DND-41 (cell line): ENCODE results near the gene KERA.

ENCODE experiments used
- ATAC-seq: fragments of 200-7000 bp; cut with Tn5 transposase; 3 replicates; pipeline ENCODE4 v1.9.1; 2021; ENCODE audit warnings: low read depth; ENCODE audit not compliant: insufficient read depth
- DNase-seq: peaks from one replicate; pipeline ENCODE4 v3.0.0-alpha.2; 2020
- H2AFZ ChIP-seq: 2 replicates; pipeline ENCODE4 v1.6.0; 2012; ENCODE audit warnings: low read depth, low read length
- H3K27ac ChIP-seq: 2 replicates; pipeline ENCODE4 v1.5.1; 2012; ENCODE audit warnings: low read length, inconsistent platforms
- H3K27me3 ChIP-seq: fragments of 200-600 bp; sonication (generic); 2 replicates; pipeline ENCODE4 v1.6.0; 2012; ENCODE audit warnings: low read length, mild to moderate bottlenecking, inconsistent platforms; ENCODE audit not compliant: insufficient read depth, poor library complexity
- H3K36me3 ChIP-seq: 2 replicates; pipeline ENCODE4 v1.5.1; 2012; ENCODE audit warnings: low read length, inconsistent platforms; ENCODE audit not compliant: insufficient read depth
- H3K4me1 ChIP-seq: 2 replicates; pipeline ENCODE4 v1.5.1; 2012; ENCODE audit warnings: mild to moderate bottlenecking, low read length; ENCODE audit not compliant: insufficient read depth
- H3K4me2 ChIP-seq: 2 replicates; pipeline ENCODE4 v1.6.0; 2012; ENCODE audit warnings: mild to moderate bottlenecking, moderate library complexity, low read length, inconsistent platforms; ENCODE audit not compliant: insufficient read depth
- H3K4me3 ChIP-seq, 2 experiments: fragments of 200-600 bp in 1 of 2; shearing (Covaris generic) in 1 of 2; 2 replicates each; pipeline ENCODE4 v1.5.1; 2012 to 2016; ENCODE audit warnings: inconsistent platforms in 2 of 2, low read length in 2 of 2, mild to moderate bottlenecking in 2 of 2, low read depth in 1 of 2, moderate library complexity in 1 of 2
- H3K79me2 ChIP-seq: 2 replicates; pipeline ENCODE4 v1.6.0; 2012; ENCODE audit warnings: low read length, inconsistent platforms; ENCODE audit not compliant: insufficient read depth
- H3K9ac ChIP-seq: 2 replicates; pipeline ENCODE4 v1.6.0; 2012; ENCODE audit warnings: low read depth, mild to moderate bottlenecking, inconsistent platforms, low read length, moderate library complexity
- H3K9me3 ChIP-seq: 2 replicates; pipeline ENCODE4 v1.5.1; 2012; ENCODE audit warnings: low read length, moderate library complexity, mild to moderate bottlenecking, inconsistent platforms; ENCODE audit not compliant: insufficient read depth, severe bottlenecking
- H4K20me1 ChIP-seq: 2 replicates; pipeline ENCODE4 v1.6.0; 2012; ENCODE audit warnings: low read length; ENCODE audit not compliant: insufficient read depth
- EZH2 ChIP-seq: IDR thresholded peaks from 3 replicates; pipeline ENCODE4 v1.6.1; 2012; ENCODE audit warnings: borderline replicate concordance, low read depth, mild to moderate bottlenecking, moderate library complexity, low read length, inconsistent platforms; ENCODE audit not compliant: severe bottlenecking
- TF ChIP-seq, protein P1 (sequence below): IDR thresholded peaks from 2 replicates; pipeline ENCODE4 v1.5.1; 2012; ENCODE audit warnings: borderline replicate concordance, low read length, moderate library complexity, mild to moderate bottlenecking; ENCODE audit not compliant: poor library complexity, severe bottlenecking; ENCODE audit errors: extremely low read depth

Gene KERA

DNA sequence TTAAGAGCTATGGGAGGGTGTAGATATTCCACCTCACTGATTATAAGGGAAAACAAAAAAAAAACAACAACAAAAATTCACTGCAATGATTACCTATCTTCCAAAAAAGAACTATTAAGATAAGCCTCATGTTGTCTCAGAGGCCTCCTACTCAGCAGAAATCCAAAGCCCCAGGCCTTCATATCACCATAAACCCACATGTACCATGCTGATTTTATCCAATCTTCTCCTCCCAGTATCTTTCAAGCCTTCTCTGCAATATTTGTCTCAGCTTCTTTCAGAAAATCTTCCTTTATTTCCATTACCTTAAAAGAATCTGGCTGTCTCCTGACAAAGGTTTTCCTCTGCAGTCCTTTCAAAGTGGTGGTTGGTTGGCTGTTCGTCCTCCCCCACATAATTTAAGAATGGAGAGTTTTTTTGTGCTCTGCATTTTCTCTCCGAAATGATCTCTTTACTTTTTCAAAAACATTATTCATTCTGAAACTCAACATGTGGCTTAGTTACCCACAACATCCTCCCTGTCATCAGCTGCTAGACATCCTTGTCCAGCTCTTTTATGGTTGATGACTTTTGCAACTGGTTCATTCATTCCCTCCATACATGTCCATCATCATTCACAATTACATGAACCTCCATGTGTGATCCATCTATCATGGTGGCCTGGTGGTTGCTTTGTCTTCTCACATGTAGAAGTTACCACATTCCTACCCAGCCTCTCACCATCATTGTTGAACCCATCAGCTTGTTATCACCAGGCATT, 50.1 kb downstream of the KERA start:
- H3K27ac ChIP-seq: no peak overlapping the region
- H4K20me1 ChIP-seq: no peaks in the 10 kb centered on the region
- no peak overlapping the region for H3K4me2 ChIP-seq
- H3K36me3 ChIP-seq: no peaks in the 10 kb centered on the region
- no peaks in the 10 kb centered on the region for H3K4me1 ChIP-seq
- no peak overlapping the region for H2AFZ ChIP-seq
- TF ChIP-seq, protein P1, sequence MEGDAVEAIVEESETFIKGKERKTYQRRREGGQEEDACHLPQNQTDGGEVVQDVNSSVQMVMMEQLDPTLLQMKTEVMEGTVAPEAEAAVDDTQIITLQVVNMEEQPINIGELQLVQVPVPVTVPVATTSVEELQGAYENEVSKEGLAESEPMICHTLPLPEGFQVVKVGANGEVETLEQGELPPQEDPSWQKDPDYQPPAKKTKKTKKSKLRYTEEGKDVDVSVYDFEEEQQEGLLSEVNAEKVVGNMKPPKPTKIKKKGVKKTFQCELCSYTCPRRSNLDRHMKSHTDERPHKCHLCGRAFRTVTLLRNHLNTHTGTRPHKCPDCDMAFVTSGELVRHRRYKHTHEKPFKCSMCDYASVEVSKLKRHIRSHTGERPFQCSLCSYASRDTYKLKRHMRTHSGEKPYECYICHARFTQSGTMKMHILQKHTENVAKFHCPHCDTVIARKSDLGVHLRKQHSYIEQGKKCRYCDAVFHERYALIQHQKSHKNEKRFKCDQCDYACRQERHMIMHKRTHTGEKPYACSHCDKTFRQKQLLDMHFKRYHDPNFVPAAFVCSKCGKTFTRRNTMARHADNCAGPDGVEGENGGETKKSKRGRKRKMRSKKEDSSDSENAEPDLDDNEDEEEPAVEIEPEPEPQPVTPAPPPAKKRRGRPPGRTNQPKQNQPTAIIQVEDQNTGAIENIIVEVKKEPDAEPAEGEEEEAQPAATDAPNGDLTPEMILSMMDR: no peak
- no peaks in the 10 kb centered on the region for H3K9me3 ChIP-seq
- no peak overlapping the region for H3K4me3 ChIP-seq
- H3K27me3 ChIP-seq: no peaks in the 10 kb centered on the region
- ATAC-seq (no peak), DNase-seq (no peak)
- H3K9ac ChIP-seq: no peak overlapping the region
- H3K79me2 ChIP-seq: no peaks in the 10 kb centered on the region

DNA sequence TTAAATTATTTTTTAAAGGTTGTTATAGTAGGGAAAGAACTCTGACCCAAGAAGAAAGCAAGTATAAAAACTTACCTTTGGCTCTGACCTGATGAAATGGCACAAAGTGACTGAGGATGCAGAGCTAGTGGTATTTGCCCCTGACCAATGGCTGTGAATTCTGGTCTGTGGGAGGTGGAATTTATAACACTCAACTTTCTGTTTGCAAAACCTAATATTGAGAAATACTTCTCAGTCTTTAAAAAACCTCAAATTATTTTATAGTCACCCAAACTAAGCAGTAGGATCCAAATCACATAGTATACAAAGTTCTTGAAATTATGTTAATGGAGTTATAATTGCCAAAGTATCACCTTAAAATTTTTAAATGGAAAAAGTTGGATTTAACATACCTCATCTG, 53.0 kb downstream of the KERA start, which contains the start of gene EPYC:
Gene EPYC, minus strand, starts transcription at position 101 of the 400 bp plus-strand sequence. CDS start 2,407 bp downstream, outside the sequence.
- Histone ChIP-seq H3K4me2 (no peak within 1 kb of the TSS), H3K36me3 (no peaks in the 10 kb centered on the region), H3K79me2 (no peaks in the 10 kb centered on the region), H3K9ac (no peak within 1 kb of the TSS), H3K4me1 (no peaks in the 10 kb centered on the region), H3K27ac (no peak within 1 kb of the TSS), H3K9me3 (no peaks in the 10 kb centered on the region), H3K27me3 (no peaks in the 10 kb centered on the region), H4K20me1 (no peaks in the 10 kb centered on the region), H3K4me3 (no peak within 1 kb of the TSS), H2AFZ (no peak within 1 kb of the TSS)
- ATAC-seq (no peak), DNase-seq (no peak)
- TF ChIP-seq EZH2: no peak
- TF ChIP-seq, protein P1: no peak

DNA sequence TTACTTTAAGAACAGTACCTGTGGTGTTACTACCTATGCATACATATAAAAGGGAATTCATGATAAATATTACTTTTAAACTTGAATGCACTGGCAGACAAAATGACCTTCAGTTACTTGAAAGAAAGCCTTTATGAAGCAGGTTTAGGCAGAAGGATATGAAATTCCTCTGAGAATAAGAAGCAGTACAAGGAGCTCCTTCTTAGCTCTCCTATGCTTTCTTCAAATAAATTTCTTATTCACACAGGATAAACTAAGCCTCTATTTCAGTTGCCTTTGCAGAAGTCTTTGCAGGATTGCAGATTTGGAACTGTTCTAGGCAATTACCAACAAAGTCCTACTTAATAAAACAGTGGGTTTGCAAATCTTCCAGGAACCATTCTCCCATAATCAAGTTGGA, 54.1 kb downstream of the KERA start:
- H3K4me1 ChIP-seq: no peaks in the 10 kb centered on the region
- H3K36me3 ChIP-seq: no peaks in the 10 kb centered on the region
- no peak overlapping the region for H3K4me3 ChIP-seq
- TF ChIP-seq, protein P1: no peak
- no peak for TF ChIP-seq EZH2
- H3K79me2 ChIP-seq: no peaks in the 10 kb centered on the region
- no peak overlapping the region for H3K4me2 ChIP-seq
- H3K27ac ChIP-seq: no peak overlapping the region
- DNase-seq (no peak), ATAC-seq (no peak)
- H2AFZ ChIP-seq: no peak overlapping the region
- H3K27me3 ChIP-seq: no peaks in the 10 kb centered on the region
- no peak overlapping the region for H3K9ac ChIP-seq
- no peaks in the 10 kb centered on the region for H4K20me1 ChIP-seq
- no peaks in the 10 kb centered on the region for H3K9me3 ChIP-seq
